Activated CD8-positive, alpha-beta memory T cell treated with anti-CD3 and anti-CD28 coated beads, Interleukin-2, amount 50 U/mL, for 1 hour (primary cell): ENCODE measurements around the gene SPAG17.

ENCODE experiments used
- DNase-seq: peaks from one replicate; pipeline ENCODE4 v3.0.0-alpha.2; 2020; ENCODE audit errors: extremely low read depth

The SPAG17 gene

GRCh38 chr1:118160806-118161205 lies 24.2 kb downstream of the SPAG17 start:
- no peak for DNase-seq

GRCh38 chr1:118159569-118159968 lies 25.5 kb downstream of the SPAG17 start:
- DNase-seq, result no peak

GRCh38 chr1:118158924-118159323 lies 26.1 kb downstream of the SPAG17 start:
- DNase-seq, result no peak

GRCh38 chr1:118157506-118157905 lies 27.5 kb downstream of the SPAG17 start:
- DNase-seq, result no peak

- DNase-seq, result no peak
These were observed 29.9 kb downstream of the SPAG17 start for GRCh38 chr1:118155106-118155505.

- no peak for DNase-seq
These were observed 30.8 kb downstream of the SPAG17 start for GRCh38 chr1:118154220-118154619.

GRCh38 chr1:118151312-118151937 lies 33.6 kb downstream of the SPAG17 start:
- DNase-seq, result no peak

GRCh38 chr1:118149799-118150198 lies 35.2 kb downstream of the SPAG17 start:
- no peak for DNase-seq

GRCh38 chr1:118148034-118148433 lies 37.0 kb downstream of the SPAG17 start:
- DNase-seq, result no peak

- no peak for DNase-seq
These were observed 37.5 kb downstream of the SPAG17 start for GRCh38 chr1:118147522-118147921.

- no peak for DNase-seq
These were observed 39.3 kb downstream of the SPAG17 start for GRCh38 chr1:118145721-118146120.

- no peak for DNase-seq
These were observed 40.3 kb downstream of the SPAG17 start for GRCh38 chr1:118144684-118145083.

- DNase-seq, result no peak
These were observed 41.2 kb downstream of the SPAG17 start for GRCh38 chr1:118143831-118144230.

- no peak for DNase-seq
These were observed 41.9 kb downstream of the SPAG17 start for GRCh38 chr1:118143121-118143520.

GRCh38 chr1:118142546-118142945 lies 42.5 kb downstream of the SPAG17 start:
- DNase-seq, result no peak

- no peak for DNase-seq
These were observed 47.1 kb downstream of the SPAG17 start for GRCh38 chr1:118137900-118138299.

- DNase-seq, result no peak
These were observed 48.7 kb downstream of the SPAG17 start for GRCh38 chr1:118136187-118136941.

- DNase-seq, result no peak
These were observed 53.0 kb downstream of the SPAG17 start for GRCh38 chr1:118132000-118132399.

GRCh38 chr1:118128761-118129160 lies 56.3 kb downstream of the SPAG17 start:
- DNase-seq, result no peak

- DNase-seq, result no peak
These were observed 61.0 kb downstream of the SPAG17 start for GRCh38 chr1:118124064-118124463.

GRCh38 chr1:118123116-118123839 lies 61.8 kb downstream of the SPAG17 start:
- DNase-seq, result no peak

- DNase-seq, result no peak
These were observed 62.6 kb downstream of the SPAG17 start for GRCh38 chr1:118122234-118123004.
